Astrocyte (in vitro differentiated cells and primary cell): Measurements from ENCODE around the gene COL24A1.

Experiments
- EZH2 ChIP-seq: IDR thresholded peaks from 2 replicates; pipeline ENCODE4 v1.6.1; 2012; ENCODE audit warnings: mild to moderate bottlenecking, low read length, inconsistent platforms; ENCODE audit not compliant: insufficient read depth
- TF ChIP-seq, protein P1 (sequence below): IDR thresholded peaks from 2 replicates; pipeline ENCODE4 v1.5.1; 2011; ENCODE audit warnings: low read depth, mild to moderate bottlenecking, inconsistent platforms, low read length, moderate library complexity; ENCODE audit not compliant: insufficient read depth

DNA sequence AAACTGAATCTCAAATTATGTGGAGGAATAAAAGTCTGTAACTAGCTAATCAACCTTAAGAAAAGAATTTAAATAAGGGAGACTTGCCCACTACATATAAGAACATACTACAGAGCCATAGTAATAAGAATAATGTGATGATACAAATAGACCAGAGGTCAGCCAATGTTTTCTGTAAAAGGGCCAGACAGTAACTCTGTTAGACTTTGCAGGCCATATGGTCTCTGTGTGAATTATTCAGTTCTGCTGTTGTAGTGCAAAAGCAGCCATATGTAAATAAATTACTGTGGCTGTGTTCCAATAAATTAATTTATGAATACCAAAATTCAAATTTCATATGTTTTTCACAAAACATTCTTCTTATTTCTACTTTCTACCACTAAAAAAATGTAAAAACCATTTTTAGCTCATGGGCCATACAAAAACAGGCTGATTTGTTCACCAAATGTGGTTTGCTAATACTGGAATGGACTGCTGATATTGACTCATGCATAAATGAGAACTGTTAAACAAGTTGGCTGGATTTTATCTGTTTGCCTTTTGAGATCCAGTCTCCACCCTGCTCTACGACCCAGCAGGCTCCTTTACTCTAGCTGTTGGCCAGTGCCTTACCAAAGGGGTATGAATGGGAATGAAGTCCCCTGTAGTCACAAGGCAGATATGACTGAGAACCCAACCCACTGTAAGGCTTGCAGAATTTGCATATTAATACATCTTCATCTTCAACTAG lies 350.2 kb downstream of the COL24A1 start:
- TF ChIP-seq, protein P1, sequence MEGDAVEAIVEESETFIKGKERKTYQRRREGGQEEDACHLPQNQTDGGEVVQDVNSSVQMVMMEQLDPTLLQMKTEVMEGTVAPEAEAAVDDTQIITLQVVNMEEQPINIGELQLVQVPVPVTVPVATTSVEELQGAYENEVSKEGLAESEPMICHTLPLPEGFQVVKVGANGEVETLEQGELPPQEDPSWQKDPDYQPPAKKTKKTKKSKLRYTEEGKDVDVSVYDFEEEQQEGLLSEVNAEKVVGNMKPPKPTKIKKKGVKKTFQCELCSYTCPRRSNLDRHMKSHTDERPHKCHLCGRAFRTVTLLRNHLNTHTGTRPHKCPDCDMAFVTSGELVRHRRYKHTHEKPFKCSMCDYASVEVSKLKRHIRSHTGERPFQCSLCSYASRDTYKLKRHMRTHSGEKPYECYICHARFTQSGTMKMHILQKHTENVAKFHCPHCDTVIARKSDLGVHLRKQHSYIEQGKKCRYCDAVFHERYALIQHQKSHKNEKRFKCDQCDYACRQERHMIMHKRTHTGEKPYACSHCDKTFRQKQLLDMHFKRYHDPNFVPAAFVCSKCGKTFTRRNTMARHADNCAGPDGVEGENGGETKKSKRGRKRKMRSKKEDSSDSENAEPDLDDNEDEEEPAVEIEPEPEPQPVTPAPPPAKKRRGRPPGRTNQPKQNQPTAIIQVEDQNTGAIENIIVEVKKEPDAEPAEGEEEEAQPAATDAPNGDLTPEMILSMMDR = no peak
- TF ChIP-seq EZH2 = no peak
